Peyer's patch (tissue), 4 donors: Measurements from ENCODE around the gene AFAP1L1.

ENCODE experiments used
- POLR2A ChIP-seq, 2 donors: fragments of 450-650 bp; IDR thresholded peaks; one replicate each; pipeline ENCODE4 v1.5.1; 2017; ENCODE audit warnings: antibody characterized with exemption in 2 of 2, mild to moderate bottlenecking in 2 of 2, moderate library complexity in 2 of 2
- TF ChIP-seq, protein P1 (sequence below), 6 experiments: fragments of 450-650 bp in 4 of 6; fragments of 200-600 bp in 2 of 6; sonication (generic) in 1 of 6; IDR thresholded peaks; one replicate each; pipeline ENCODE4 v1.5.1; 2017 to 2019; ENCODE audit warnings: antibody characterized with exemption in 6 of 6, mild to moderate bottlenecking in 3 of 6, moderate library complexity in 1 of 6

DNA sequence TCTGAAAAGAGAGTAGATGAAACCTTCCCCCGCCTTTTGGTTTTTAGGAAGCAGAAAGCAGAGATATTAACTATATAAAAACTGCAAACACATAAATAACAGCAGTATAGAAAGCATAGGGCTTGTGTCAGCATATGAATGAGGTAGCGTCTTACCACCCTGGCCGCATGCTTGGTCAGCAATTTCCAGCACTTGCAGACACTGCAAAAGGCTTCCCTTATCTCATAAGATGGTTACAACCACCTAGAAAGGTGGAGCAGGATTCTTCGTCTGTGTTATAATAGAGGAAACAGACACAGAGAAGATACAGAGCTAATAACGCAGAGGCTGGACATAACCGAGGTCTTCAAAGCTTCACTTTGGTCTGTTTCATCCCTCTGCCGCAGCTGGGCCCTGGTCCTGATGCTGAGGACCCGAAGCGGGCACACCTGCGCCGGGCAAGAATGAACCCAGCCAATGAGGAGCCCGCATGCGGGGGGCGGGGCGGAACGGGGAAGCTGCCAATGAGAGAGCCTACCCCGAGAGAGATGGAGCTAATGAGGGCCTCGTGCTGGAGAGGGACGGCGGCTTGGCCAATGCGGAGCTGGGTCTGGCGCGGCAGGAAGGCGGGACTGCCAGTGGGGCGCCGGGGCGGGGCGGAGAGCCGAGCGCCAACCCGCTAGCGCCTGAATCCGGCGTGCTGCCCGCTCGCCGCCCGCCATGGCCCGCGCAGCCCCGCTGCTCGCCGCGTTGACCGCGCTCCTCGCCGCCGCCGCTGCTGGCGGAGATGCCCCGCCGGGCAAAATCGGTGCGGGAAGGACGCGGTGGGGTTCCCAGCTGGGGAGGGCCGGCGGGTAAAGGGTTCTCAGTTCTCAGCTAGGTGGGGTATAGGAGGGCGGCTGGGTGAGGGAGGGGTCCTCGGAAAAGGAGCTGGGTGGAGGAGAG is 86.0 kb downstream of the AFAP1L1 start, which contains the start of gene PCYOX1L:
- TF ChIP-seq, protein P1, sequence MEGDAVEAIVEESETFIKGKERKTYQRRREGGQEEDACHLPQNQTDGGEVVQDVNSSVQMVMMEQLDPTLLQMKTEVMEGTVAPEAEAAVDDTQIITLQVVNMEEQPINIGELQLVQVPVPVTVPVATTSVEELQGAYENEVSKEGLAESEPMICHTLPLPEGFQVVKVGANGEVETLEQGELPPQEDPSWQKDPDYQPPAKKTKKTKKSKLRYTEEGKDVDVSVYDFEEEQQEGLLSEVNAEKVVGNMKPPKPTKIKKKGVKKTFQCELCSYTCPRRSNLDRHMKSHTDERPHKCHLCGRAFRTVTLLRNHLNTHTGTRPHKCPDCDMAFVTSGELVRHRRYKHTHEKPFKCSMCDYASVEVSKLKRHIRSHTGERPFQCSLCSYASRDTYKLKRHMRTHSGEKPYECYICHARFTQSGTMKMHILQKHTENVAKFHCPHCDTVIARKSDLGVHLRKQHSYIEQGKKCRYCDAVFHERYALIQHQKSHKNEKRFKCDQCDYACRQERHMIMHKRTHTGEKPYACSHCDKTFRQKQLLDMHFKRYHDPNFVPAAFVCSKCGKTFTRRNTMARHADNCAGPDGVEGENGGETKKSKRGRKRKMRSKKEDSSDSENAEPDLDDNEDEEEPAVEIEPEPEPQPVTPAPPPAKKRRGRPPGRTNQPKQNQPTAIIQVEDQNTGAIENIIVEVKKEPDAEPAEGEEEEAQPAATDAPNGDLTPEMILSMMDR (IDR thresholded peaks at IDR 0.05): no peak
- peak in 1 of 2 donors; percentile 65 for TF ChIP-seq POLR2A (IDR thresholded peaks at IDR 0.05)
